GM12872 (cell line): ENCODE measurements around the gene MYCT1.

Source experiments
- TF ChIP-seq, protein P1 (sequence below): IDR thresholded peaks from 3 replicates; pipeline ENCODE4 v1.5.1; 2011; ENCODE audit warnings: low read depth, mild to moderate bottlenecking, low read length, moderate library complexity; ENCODE audit not compliant: insufficient read depth

The MYCT1 gene, protein sequence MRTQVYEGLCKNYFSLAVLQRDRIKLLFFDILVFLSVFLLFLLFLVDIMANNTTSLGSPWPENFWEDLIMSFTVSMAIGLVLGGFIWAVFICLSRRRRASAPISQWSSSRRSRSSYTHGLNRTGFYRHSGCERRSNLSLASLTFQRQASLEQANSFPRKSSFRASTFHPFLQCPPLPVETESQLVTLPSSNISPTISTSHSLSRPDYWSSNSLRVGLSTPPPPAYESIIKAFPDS

DNA sequence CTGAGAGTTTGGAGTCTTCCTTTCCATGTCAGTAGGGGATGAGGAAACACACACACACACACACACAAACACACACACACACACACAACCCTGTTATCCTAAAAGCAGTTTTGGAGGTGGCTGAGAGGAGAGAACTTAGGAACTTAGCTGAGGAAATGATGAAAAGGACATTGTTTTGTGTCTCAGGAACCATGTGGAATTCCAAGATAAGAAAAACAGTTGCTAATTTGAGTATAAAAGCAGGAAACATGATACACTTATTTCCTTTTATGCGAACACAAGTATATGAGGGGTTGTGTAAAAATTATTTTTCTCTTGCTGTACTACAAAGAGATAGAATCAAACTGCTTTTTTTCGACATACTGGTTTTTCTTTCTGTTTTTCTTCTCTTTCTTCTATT lies at the start of gene MYCT1:
Gene MYCT1, plus strand, starts transcription at position 264 of the 400 bp plus-strand sequence. Its CDS starts 6 bp downstream, at position 270.
- TF ChIP-seq, protein P1, sequence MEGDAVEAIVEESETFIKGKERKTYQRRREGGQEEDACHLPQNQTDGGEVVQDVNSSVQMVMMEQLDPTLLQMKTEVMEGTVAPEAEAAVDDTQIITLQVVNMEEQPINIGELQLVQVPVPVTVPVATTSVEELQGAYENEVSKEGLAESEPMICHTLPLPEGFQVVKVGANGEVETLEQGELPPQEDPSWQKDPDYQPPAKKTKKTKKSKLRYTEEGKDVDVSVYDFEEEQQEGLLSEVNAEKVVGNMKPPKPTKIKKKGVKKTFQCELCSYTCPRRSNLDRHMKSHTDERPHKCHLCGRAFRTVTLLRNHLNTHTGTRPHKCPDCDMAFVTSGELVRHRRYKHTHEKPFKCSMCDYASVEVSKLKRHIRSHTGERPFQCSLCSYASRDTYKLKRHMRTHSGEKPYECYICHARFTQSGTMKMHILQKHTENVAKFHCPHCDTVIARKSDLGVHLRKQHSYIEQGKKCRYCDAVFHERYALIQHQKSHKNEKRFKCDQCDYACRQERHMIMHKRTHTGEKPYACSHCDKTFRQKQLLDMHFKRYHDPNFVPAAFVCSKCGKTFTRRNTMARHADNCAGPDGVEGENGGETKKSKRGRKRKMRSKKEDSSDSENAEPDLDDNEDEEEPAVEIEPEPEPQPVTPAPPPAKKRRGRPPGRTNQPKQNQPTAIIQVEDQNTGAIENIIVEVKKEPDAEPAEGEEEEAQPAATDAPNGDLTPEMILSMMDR = no peak

DNA sequence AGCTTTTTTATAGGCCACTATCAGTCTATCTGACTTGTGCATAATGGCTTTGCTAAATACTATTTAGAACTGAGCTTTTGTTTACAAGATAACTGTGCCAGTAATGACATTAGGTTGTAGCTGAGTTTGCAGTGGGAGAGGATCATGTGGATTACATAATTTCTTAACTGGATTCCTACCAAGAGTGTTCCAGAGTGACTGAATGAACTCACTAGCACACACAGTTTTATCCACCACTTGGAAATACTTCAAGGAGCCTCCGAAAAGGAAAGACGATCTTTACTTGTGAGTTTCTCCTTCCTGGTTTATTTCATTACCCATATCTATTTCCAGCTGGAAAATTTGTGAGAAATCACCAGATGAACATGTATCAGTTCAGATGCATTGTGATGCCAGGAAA lies 49.6 kb upstream of the MYCT1 start:
- TF ChIP-seq, protein P1 = no peak

DNA sequence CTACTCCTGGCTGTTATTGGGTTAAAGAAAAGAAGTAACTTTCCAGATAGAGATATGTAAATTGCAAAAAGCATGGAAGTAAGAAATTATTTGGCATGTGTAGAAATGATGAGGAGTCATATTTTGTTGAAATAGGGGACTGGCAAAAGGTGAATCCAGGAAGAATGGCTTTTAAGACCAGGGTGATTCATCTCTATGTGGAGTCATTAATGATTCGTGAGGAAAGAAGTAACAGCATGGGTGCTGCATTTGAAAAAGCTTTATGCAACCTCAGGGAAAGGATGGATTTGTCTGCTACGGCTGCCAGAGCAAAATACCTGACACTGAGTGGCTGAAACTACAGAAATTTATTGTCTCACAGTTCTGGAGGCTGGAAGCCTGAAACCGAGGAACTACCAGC lies 45.7 kb upstream of the MYCT1 start:
- TF ChIP-seq, protein P1 = no peak

DNA sequence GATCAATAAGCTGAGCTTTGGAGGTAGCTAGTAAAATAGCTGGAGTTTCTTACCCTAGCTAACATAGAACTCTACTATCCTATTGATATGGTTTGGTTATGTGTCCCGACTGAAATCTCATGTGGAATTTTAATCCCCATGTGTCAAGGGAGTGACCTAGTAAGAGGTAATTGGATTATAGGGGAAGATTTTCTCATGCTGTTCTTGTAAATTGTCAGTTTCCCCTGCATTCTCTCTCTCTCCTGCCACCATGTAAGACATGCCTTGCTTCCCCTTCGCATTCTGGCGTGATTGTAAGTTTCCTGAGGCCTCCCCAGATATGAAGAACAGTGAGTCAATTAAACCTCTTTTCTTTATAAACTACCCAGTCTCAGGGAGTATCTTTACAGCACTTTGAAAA lies 35.9 kb upstream of the MYCT1 start:
- TF ChIP-seq, protein P1 = no peak

DNA sequence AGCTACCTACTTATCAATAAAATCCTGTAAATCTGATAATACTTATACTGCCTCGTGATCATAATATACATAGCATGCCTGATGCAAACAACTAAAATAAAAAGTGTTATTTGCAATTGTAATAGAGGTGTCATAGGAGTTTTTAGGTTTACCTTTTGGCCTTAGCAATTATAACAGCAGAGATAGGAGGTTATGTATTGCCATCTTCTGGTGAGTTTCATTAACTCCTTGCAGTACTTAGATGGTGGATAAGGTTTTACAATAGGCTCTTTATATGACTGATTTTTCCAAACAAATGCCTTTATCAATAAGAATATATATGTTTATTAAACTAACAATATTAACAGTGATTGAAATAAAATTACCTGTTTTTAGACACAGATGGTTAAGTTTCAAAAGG lies 27.8 kb upstream of the MYCT1 start:
- TF ChIP-seq, protein P1 = no peak

DNA sequence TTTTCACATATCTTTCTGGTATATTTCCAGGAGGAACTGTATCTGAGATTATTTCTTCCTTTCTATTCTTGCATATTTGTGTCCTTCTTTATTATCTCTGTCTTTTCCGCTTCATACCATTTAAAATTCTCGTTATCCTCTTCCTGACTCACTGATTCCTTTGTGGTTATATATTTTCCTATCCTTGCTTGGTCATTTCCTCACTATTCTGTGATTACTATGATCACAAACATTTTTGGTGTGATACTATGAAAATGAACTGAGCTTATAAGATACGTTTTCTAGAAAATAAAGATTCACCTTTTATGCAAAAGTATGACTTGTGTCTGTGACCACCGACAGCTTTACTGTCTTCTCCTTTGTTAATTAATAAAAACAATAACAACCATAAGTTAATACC lies 26.5 kb upstream of the MYCT1 start:
- TF ChIP-seq, protein P1 = no peak

DNA sequence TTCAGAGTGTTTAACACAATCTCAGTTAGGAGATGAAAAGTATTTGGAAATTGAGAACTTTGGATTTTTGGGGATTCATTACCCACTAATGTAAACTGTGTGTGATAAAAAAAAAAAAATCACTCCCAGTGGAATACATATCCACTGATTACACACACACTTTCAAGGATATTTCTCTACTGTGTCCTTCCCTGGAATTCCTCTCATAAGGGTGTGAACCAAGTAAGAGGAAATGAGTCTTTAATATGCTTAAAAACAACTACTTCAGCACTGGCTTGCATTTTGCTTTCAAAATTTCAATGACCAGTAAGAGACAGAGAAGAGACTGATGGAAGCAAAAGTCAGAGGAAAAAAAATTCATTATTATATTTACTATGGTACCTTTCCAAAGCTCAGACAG lies 24.5 kb upstream of the MYCT1 start:
- TF ChIP-seq, protein P1 = no peak

DNA sequence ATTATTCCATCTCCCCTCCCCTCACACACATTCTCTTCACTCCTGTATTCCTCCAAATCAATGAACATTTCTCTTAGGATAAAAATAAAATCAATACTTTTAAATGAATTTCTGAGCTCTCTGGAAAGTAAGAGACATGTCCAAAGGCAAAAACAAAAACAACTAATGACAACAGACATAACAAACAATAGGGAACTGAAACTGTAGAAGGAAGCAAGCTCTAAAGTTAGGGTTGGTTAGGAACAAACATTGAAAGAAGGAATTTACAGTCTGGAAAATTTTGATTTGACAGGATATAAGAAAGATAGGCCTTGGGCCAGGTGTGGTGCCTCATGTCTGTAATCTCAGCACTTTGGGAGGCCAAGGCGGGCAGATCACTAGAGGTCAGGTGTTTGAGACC lies 17.5 kb upstream of the MYCT1 start:
- TF ChIP-seq, protein P1 = no peak
